Body of pancreas (tissue), 4 donors: ENCODE data around the gene M6PR. TPM values are rescaled to one million over a fixed set of nuclear protein-coding genes. Genes with fewer than 3 reads are reported as not detected.

Experiments used
- ATAC-seq: fragments of 150-250 bp; one replicate; pipeline ENCODE4 v1.9.1; 2016
- DNase-seq, 4 donors: peaks; one replicate each; pipeline ENCODE4 v3.0.0-alpha.2; 2019
- H3K27ac ChIP-seq, 4 donors: fragments of 200-600 bp; sonication (generic); 1 replicate in 3 of 4; 2 replicates in 1 of 4; pipeline versions ENCODE4 v1.5.1 to v1.6.1; 2016 to 2019; ENCODE audit warnings: mild to moderate bottlenecking in 1 of 4, mixed read lengths in 1 of 4, moderate library complexity in 1 of 4
- H3K27me3 ChIP-seq, 2 donors: fragments of 200-600 bp; sonication (generic); one replicate each; pipeline ENCODE4 v1.6.0; 2016; ENCODE audit warnings: mild to moderate bottlenecking in 1 of 2
- H3K36me3 ChIP-seq, 2 donors: fragments of 200-600 bp; sonication (generic); replicated peaks in 1 of 2; 2 replicates each; pipeline ENCODE4 v1.5.1; 2016; ENCODE audit warnings: low read depth in 2 of 2; ENCODE audit not compliant: insufficient read depth in 1 of 2
- H3K4me1 ChIP-seq: fragments of 200-600 bp; sonication (generic); one replicate; pipeline ENCODE4 v1.6.0; 2016
- H3K4me3 ChIP-seq, 2 donors: fragments of 200-600 bp; sonication (generic); 1 replicate in 1 of 2; 2 replicates in 1 of 2; pipeline ENCODE4 v1.5.1; 2016 to 2019
- H3K9me3 ChIP-seq, 3 donors: fragments of 200-600 bp; sonication (generic); 1 replicate in 2 of 3; 2 replicates in 1 of 3; pipeline ENCODE4 v1.5.1; 2016
- CTCF ChIP-seq, 7 experiments: fragments of 450-650 bp in 4 of 7; fragments of 200-600 bp in 3 of 7; sonication (generic) in 3 of 7; IDR thresholded peaks; one replicate each; pipeline ENCODE4 v1.5.1; 2016 to 2019; ENCODE audit warnings: antibody characterized with exemption in 7 of 7
- POLR2A ChIP-seq, 3 donors: fragments of 450-650 bp; IDR thresholded peaks; one replicate each; pipeline ENCODE4 v1.6.1; 2016; ENCODE audit warnings: antibody characterized with exemption in 3 of 3, mild to moderate bottlenecking in 2 of 3
- WGBS, 2 donors: methylation state at CpG; one replicate each; pipeline ENCODE4 v1.1.5; 2017; 5-methylcytosine and 5-hydroxymethylcytosine counted together
- intact Hi-C: fragments of 100-400 bp; cut with DNase I; formaldehyde crosslinking; loops from one replicate; pipeline ENCODE4 v1.15.1; 2023
- total RNA-seq, 2 donors: library from RNA; depleted of rRNA; stranded (reverse); fragments of >200 nt; gene quantifications; one replicate each; pipeline ENCODE4 v1.1.0, GENCODE V29; 2016

Gene M6PR
- total RNA-seq, 2 donors from 2014 or later = 43.8 to 57.3 TPM

GRCh38 chr12:8953773-8954402 is 4.4 kb upstream of the M6PR start:
- no peak overlapping the region for H3K4me3 ChIP-seq
- H3K36me3 ChIP-seq = no peaks in the 10 kb centered on the region
- DNase-seq (no peak), ATAC-seq (no peak)
- TF ChIP-seq POLR2A (IDR thresholded peaks at IDR 0.05) = no peak
- no peak for TF ChIP-seq CTCF (IDR thresholded peaks at IDR 0.05)
- no peaks in the 10 kb centered on the region for H3K9me3 ChIP-seq
- H3K27me3 ChIP-seq = no peaks in the 10 kb centered on the region
- no peak overlapping the region for H3K27ac ChIP-seq
- peaks cover 10% of the 10 kb centered on the region for H3K4me1 ChIP-seq
- WGBS, 2 donors = 91 to 93% methylated on average over 8 of the region's 8 CpGs
- intact Hi-C loops = loop anchor here (10.0 kb wide), 1 partner anchor 81 kb away; no protein-coding TSS in a partner anchor

- no peaks in the 10 kb centered on the region for H3K36me3 ChIP-seq
- peaks cover 25% of the 10 kb centered on the region for H3K4me1 ChIP-seq
- no peak for ATAC-seq
- no peak for TF ChIP-seq CTCF (IDR thresholded peaks at IDR 0.05)
- TF ChIP-seq POLR2A (IDR thresholded peaks at IDR 0.05) = no peak
- intact Hi-C loops = loop anchor here (10.0 kb wide), 1 partner anchor 83 kb away; no protein-coding TSS in a partner anchor
- WGBS, 2 donors = 56 to 83% methylated on average over 1 of the region's 1 CpG
- H3K27ac ChIP-seq = no peak overlapping the region
- no peak overlapping the region for H3K4me3 ChIP-seq
- no peak for DNase-seq
- no peaks in the 10 kb centered on the region for H3K27me3 ChIP-seq
- H3K9me3 ChIP-seq = no peaks in the 10 kb centered on the region
Measured at GRCh38 chr12:8951744-8952143, 2.3 kb upstream of the M6PR start.

GRCh38 chr12:8950702-8951478 is 1.4 kb upstream of the M6PR start:
- TF ChIP-seq CTCF (IDR thresholded peaks at IDR 0.05) (peak in 1 of 7 experiments; percentile 6), POLR2A (IDR thresholded peaks at IDR 0.05) (no peak)
- DNase-seq (no peak), ATAC-seq (no peak)
- WGBS, 2 donors = 16 to 17% methylated on average over 9 of the region's 9 CpGs
- no peaks in the 10 kb centered on the region for H3K36me3 ChIP-seq
- H3K27me3 ChIP-seq = no peaks in the 10 kb centered on the region
- H3K4me3 ChIP-seq = peak overlapping the region in 1 of 2 donors; percentile 83
- intact Hi-C loops = loop anchor here (10.0 kb wide), 1 partner anchor 84 kb away; no protein-coding TSS in a partner anchor
- no peaks in the 10 kb centered on the region for H3K9me3 ChIP-seq
- peaks cover 25% of the 10 kb centered on the region for H3K4me1 ChIP-seq
- peak overlapping the region in 3 of 4 donors; percentile 95 to 98 (median 95) for H3K27ac ChIP-seq

- no peaks in the 10 kb centered on the region for H3K9me3 ChIP-seq
- no peak for TF ChIP-seq CTCF (IDR thresholded peaks at IDR 0.05)
- TF ChIP-seq POLR2A (IDR thresholded peaks at IDR 0.05) = no peak
- H3K4me1 ChIP-seq = peaks cover 25% of the 10 kb centered on the region
- no peak for ATAC-seq
- peak overlapping the region; percentile 76 to 98 (median 95) for H3K27ac ChIP-seq
- H3K36me3 ChIP-seq = no peaks in the 10 kb centered on the region
- peak overlapping the region; percentile 82 to 83 for H3K4me3 ChIP-seq
- 0% methylated on average over 7 of the region's 7 CpGs for WGBS, 2 donors
- no peak for DNase-seq
- H3K27me3 ChIP-seq = no peaks in the 10 kb centered on the region
- intact Hi-C loops = loop anchor here (10.0 kb wide), 1 partner anchor 85 kb away; no protein-coding TSS in a partner anchor
Measured at GRCh38 chr12:8950221-8950527, 729 bp upstream of the M6PR start.
